NCI-H69 (cell line): Measurements from ENCODE around the gene SULT4A1.
A peak's percentile ranks its signal among the peaks of the same experiment; 100 is the strongest.

ENCODE experiments used
- DNase-seq: peaks from one replicate; lab custom pipeline; 2025; lab: John Stamatoyannopoulos, UW

The SULT4A1 gene

GRCh38 chr22:43828725-43828997 lies 33.7 kb downstream of the SULT4A1 start:
- no peak for DNase-seq

DNA sequence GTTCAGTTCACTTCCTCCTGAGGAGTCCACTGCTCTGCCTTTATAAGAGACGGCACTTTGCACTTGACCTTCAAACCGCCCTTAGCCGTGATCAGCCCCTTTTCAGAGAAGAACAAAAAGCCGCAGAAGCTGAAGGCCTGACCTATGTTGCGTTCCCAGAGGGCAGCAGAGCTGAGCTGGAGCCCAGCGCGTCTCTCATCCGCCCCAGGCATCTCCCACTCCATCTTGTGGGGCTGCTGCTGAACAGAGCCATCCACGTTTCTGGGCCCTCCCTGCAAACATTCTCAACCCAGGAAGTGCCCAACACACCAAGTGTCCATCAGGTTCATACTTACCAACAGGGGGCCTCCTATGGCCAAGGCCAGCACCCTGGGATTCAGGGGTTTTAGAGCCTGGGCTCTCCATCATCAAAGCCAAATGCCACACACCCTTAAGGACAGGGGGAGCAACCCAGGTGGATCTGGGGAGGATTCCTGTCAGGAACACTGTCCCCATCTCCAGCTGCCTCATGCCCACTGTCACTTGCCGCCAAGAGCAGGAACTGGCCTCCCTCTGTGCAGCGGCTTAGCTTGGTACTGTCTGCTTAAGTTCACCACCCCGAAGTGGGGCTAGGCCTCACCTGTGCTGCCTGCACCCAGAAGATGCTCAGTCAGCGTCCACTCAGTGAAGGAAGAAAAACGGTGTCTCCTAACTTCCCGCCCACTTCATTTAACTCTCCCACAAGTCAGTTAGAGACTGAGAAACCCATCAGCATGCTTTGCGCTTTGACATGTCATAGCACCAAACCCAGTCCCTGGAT lies 34.2 kb downstream of the SULT4A1 start:
- DNase-seq: no peak

DNA sequence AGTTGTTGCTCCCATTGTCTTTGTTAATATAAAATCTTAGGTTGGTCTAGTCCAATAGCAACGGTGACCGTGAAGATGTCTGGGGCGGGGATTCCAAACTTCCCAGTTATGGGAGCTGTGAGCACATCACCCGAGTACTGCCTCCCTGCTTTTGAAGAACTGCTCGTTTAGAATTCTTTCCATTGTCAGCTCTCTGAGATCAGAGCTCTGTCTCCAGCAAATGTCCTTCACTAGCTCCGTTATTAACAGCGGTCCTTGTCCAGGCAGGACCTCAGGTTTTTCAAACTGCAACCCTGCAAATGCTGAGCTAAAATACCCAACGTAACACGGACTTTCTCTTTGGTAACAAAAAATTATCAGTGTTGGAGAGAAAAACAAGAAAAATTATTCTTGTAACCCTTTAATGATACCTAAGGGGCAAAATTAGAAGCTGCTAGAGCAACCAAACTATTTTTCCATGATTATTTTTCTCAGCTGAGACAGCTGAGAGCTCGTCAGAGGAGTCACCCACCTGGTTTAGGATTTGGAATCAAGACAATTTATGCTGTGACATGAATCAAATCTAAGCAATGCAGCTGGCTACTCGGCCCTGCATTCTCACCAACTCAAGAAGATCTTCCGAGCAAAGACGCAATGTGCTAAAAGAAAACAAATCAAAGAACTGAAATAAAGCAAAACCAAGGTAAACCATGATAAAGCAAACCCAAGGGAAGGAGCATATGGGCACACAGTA lies 35.1 kb downstream of the SULT4A1 start:
- no peak for DNase-seq

DNA sequence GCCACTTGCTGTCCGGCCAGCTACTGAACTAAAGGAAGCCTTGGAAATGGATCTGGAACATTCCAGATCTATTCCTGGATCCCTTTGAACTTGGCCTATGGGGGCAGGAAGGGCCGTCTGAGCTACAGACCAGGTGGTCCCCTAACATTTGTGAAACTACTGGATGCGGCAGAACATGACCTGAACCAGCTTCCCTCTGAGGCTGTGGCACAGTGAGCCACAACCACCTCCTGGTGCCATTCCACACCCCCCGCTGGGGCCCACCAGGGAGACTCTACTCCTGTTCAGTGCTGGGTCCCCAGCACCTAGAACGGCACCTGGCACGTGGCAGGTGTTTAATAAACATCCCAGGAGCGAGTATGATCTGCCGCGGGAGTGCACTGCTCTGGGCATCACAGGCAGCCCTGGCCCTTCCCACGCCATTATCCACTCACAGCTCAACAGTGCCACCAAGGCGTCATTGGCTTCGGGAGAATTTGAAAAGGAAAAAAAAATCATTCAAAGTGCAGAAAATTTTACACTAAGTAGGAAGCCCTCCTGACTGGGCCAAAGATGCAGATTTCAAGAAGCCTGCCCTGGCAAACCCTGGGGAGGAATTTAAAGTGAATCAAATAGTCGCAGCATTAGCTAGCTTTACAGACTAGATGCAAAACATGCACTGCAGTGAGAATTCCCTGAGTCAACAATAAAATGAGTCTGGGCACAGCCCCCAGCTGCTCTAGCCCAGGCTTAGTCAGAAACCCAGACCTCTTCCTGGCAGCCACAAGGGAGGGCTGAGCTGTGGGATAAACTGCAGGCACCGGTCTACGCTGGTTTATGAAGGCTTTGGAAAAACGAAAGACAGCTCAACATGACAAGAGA lies 35.9 kb downstream of the SULT4A1 start:
- peak; percentile 72 for DNase-seq

GRCh38 chr22:43825651-43826050 lies 36.7 kb downstream of the SULT4A1 start:
- no peak for DNase-seq

GRCh38 chr22:43824724-43825420 lies 37.4 kb downstream of the SULT4A1 start:
- DNase-seq: no peak

DNA sequence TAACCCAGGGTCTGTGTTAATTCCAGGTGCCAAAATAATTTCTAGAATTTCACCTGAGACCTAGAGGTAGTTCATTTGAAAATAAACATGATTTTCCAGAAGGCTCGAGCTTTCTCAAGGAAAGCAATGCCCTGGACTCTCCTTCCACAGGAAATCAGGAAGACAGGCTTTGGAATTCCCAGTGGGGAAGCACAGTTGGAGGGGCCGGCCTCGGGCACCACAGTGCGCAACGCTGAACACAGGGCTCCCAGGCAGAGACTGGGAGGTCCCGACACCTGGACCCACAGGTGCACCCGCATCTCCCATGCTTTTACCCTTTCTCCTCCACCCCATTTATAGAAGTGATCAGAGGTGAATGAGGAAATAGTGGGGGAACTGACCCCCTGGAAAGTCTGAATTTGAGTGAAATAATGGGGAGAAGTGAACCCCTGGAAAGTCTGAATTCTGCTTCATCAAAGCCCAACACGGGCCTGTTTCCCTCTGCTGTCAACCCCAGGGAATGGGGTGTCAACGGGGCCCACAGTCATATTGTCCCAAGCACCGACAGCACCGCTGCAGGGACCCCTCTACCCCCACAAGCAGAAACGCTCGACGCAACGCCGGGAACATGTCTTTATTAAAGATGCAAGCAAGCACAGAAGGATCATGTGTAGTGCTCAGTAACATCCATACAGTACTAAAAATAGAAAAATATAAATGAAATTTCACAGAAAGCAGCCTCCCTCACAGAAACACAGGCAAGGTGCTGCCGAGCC lies 38.2 kb downstream of the SULT4A1 start:
- peak; percentile 32 for DNase-seq

GRCh38 chr22:43823353-43823908 lies 38.9 kb downstream of the SULT4A1 start:
- DNase-seq: peak; percentile 54

DNA sequence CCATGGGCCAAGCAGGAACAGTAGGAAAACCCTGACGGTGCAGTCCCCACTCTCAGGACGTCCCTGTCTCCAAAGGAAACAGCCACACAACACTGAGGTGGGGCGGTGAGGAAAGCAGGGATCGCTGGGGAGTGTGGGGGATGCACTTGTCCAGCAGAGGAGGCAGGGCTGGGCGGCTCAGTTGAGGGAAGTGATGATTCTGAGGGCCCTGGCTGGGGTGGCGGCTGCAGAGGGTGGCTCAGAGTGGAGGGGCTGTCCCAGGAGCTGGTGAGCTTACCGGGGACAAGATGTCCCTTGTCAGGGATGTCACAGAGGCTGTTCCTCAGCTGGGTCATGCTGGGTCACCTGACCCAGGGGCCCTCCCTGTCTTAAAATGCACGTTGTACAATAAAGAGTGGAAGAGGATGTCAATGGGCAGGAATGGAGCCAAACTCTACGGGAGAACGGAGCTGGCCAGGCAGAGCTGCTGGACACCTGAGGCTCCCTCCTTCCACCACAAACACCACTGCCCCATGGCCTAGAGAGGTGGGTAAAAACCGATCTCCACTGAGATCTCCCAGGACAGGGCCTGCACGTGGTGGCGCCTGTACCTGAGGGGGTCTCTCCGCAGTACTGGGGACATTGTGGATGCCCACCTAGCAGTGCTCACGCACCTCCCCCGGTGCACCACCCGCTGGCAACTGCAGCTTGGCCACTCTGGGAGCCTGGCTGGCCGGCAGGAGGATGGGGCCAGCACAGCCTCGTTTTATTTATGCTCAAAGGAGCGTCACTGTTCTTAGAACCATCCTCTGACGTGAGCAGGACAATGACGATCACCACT lies 40.5 kb downstream of the SULT4A1 start:
- DNase-seq: no peak

- DNase-seq: peak; percentile 77
Measured at GRCh38 chr22:43820651-43821305, 41.5 kb downstream of the SULT4A1 start.

DNA sequence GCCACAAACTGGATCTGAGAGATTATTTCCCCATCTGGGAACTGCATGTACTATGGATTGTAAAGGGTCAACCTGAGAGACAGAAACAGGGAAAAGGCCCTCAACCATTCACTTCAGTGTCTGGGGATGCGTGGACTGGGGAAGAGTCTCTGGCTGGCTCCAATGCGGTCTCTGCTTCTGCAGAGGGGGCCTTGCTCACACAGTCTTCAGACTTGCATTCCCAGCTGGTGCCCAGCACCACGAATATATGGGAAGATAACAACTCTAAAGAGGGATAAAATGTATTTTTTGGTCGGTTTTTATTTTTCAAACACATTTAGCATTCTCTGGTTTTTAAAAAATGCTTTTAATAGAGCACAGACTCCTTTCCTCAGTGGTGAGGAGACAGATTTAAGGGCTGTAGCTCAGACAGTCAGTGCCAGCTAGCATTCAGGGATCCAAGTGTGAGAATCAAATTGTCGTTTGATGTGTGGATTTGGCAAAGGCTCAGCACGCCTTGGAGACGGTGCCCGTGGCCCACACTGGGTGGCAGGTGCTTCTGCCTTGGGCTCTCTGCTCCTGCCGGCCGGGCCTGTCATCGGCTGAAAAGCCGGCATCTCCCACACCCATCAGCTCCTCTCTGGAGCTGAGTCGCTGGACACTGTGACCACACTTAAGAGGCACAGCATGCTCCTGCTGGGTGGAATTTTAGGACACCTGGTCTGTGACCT lies 42.2 kb downstream of the SULT4A1 start:
- DNase-seq: no peak

GRCh38 chr22:43819421-43819921 lies 42.8 kb downstream of the SULT4A1 start:
- DNase-seq: no peak

GRCh38 chr22:43818981-43819380 lies 43.3 kb downstream of the SULT4A1 start:
- no peak for DNase-seq

GRCh38 chr22:43817402-43817801 lies 44.9 kb downstream of the SULT4A1 start:
- DNase-seq: no peak

- DNase-seq: no peak
Measured at GRCh38 chr22:43814264-43814663, 48.0 kb downstream of the SULT4A1 start.

GRCh38 chr22:43812890-43813289 lies 49.4 kb downstream of the SULT4A1 start:
- peak; percentile 53 for DNase-seq

- peak; percentile 99 for DNase-seq
Measured at GRCh38 chr22:43812149-43812842, 50.0 kb downstream of the SULT4A1 start, which contains the start of gene EFCAB6. EFCAB6 (minus strand) TSS chr22:43812305; CDS start chr22:43782318, 29,987 bp downstream.

- DNase-seq: peak; percentile 78
Measured at GRCh38 chr22:43811777-43812148, 50.5 kb downstream of the SULT4A1 start.
